Esophagus muscularis mucosa (tissue), 4 donors: Measurements from ENCODE around the gene AIFM3.

Experiments
- CTCF ChIP-seq, 3 experiments: fragments of 200-600 bp in 2 of 3; fragments of 450-650 bp in 1 of 3; sonication (generic) in 2 of 3; IDR thresholded peaks; one replicate each; pipeline ENCODE4 v1.5.1; 2017 to 2019; ENCODE audit warnings: antibody characterized with exemption in 3 of 3, mild to moderate bottlenecking in 2 of 3, moderate library complexity in 1 of 3
- EP300 ChIP-seq: sonication (generic); formaldehyde crosslinking; IDR thresholded peaks from one replicate; pipeline ENCODE4 v1.6.1; 2017; ENCODE audit warnings: antibody characterized with exemption
- POLR2A ChIP-seq: fragments of 450-650 bp; IDR thresholded peaks from one replicate; pipeline ENCODE4 v1.6.1; 2017; ENCODE audit warnings: antibody characterized with exemption, moderate library complexity, mild to moderate bottlenecking, low read depth

- TF ChIP-seq CTCF (IDR thresholded peaks at IDR 0.05) (no peak), POLR2A (no peak), EP300 (no peak)
These were observed 24.4 kb downstream of the AIFM3 start for GRCh38 chr22:20991252-20992055.
